HG03432 (cell line): ENCODE results near the gene APOOL.
A peak's percentile ranks its signal among the peaks of the same experiment; 100 is the strongest.
"Not testable (repeated sequence)": the region's sequence is repeated elsewhere in the genome, so short reads cannot be mapped to it uniquely, and the experiment has no call there.

Experiments used
- ATAC-seq: cut with Tn5 transposase; IDR thresholded peaks from one replicate; pipeline ENCODE4 v1.9.1; 2021; ENCODE audit warnings: mild to moderate bottlenecking, moderate library complexity; ENCODE audit not compliant: unreplicated experiment

APOOL gene, protein sequence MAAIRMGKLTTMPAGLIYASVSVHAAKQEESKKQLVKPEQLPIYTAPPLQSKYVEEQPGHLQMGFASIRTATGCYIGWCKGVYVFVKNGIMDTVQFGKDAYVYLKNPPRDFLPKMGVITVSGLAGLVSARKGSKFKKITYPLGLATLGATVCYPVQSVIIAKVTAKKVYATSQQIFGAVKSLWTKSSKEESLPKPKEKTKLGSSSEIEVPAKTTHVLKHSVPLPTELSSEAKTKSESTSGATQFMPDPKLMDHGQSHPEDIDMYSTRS

DNA sequence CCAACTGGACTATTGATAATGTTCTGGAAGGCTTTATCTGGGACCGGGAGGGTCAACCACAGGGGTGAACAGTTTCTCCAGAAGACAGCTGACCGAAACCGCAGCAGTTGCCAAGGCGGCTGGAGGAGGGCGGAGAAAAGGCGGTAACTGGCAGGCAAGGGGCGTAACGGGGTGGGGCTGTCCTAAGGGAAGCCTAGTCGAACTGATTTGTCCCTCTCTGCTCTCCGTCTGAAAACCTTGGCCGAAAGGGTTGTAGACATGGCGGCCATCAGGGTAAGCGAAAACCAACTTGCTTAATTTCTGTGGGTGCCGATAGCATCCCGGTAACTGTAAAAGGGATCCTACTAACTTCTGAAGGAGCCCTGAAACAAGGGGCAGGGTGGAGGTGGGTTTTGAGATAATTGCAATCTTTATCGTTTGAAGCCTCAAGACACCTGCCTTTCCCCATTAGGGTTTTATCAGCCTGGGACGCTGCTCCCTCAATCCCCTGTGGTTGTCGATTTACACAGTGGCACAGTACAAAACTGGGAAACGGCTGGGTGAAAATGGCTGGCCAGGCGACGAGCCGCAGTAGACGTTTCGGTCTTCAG is at the start of gene APOOL:
Gene APOOL, plus strand, starts transcription at position 223 of the 590 bp plus-strand sequence. Its CDS starts 36 bp downstream, at position 259.
- peak; percentile 97 for ATAC-seq

DNA sequence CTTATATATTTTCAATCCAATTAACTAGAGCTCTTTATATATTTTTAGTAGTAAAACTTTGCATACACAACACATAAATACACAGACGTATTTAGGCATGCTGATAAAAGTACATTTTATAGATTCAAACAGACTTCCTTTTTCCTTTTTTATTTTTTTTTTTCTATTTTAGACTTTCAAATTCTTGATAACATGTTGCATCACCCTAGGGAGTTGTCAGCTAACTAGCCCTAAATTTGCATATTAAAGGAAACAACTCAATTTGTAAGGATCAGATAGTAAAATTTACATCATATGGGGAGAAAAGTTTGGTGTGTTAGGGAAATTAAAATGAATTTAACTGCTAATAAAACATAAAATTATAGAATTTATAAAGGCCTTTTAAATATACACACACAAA is 47.4 kb upstream of the APOOL start:
- no peak for ATAC-seq

DNA sequence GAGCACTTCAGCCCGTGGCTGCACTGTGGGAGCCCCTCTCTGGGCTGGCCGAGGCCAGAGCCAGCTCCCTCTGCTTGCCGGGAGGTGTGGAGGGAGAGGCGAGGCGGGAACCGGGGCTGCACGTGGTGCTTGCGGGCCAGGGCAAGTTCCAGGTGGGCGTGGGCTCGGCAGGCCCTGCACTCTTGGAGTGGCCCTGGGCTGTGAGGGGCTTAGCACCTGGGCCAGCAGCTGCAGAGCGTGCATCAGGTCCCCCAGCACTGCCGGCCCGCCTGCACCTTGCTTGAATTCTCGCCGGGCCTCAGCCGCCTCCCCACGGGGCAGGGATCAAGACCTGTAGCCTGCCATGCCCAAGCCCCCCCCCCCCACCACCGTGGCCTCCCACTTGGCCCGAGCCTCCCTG is 28.9 kb upstream of the APOOL start:
- ATAC-seq: no peak

GRCh38 chrX:84991739-84992138 is 11.9 kb upstream of the APOOL start:
- not testable (repeated sequence) for ATAC-seq

DNA sequence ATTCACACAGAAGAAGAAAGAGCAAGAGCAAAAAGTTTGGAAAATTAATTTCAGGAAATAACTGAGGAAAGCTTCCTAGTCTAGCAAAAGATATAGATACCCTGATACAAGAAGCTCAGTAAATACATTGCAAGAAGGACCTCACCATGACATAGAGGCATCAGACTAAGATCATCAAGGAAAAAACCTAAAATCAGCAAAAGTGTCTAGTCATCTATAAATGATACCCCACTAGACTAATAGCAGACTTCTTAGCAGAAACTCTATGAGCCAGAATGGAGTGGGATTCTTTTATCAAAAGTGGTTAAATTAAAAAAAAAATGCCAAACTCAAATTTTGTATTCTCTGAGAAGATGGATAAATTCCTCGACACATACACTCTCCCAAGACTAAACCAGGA is 10.5 kb upstream of the APOOL start:
- ATAC-seq: no peak

DNA sequence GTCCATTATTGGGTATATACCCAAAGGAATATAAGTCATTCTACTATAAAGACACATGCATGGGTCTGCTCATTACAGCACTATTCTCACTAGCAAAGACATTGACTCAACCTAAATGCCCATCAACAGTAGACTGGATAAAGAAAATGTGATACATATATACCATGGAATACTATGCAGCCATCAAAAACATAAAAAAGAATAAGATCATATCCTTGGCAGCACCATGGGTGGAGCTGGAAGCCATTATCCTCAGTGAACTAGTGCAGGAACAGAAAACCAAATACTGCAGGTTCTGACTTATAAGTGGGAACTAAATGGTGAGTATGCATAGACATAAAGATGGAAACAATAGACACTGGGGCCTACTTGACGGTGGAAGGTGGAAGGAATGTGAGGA is 2.3 kb upstream of the APOOL start:
- ATAC-seq: no peak

DNA sequence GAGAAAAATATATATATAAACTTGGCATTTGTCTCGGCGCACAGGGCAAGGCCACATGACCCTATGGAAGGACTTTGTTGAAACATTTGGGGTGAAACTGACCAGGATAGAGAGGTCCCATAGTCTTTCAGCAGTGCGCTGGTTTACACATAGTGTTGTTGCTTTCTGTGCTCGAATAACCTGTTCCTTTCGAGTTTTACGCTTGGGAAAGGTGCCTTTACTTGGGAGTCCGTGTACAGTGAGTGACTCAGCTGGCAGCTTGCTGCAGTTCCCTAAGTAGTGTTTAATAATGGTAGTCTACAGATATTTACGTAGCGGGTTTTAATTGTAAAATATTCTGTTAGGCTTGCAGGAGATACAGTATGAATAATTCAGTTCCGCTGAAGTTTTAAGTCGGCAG is 578 bp downstream of the APOOL start:
- no peak for ATAC-seq

DNA sequence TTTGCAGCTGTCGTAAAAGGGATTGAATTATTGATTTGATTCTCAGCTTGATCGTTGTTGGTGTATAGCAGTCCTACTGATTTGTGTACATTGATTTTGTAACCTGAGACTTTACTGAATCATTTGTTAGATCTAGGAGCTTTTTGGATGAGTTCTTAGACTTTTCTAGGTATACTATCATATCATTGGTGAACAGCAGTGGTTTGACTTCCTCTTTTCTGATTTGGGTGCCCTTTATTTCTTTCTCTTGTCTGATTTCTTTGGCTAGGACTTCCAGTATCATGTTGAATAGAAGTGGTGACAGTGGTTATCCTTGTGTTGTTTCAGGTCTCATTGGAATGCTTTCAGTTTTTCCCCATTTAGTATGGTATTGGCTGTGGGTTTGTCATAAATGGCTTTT is 8.4 kb downstream of the APOOL start:
- ATAC-seq: no peak

DNA sequence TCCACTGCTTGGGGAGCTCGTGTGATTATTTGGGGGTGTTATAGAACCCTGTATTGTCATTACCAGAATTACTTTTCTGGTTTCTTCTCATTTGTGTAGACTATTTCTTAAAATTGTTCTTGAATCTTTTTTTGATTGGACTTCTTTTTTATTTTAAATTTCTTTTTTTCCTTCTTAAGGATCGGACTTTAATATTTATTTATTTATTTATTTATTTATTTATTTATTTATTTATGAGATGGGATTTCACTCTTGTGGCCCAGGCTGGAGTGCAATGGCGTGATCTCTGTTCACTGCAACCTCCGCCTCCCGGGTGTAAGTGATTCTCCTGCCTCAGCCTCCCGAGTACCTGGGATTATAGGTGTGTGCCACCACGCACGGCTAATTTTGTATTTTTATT is 11.7 kb downstream of the APOOL start:
- not testable (repeated sequence) for ATAC-seq

DNA sequence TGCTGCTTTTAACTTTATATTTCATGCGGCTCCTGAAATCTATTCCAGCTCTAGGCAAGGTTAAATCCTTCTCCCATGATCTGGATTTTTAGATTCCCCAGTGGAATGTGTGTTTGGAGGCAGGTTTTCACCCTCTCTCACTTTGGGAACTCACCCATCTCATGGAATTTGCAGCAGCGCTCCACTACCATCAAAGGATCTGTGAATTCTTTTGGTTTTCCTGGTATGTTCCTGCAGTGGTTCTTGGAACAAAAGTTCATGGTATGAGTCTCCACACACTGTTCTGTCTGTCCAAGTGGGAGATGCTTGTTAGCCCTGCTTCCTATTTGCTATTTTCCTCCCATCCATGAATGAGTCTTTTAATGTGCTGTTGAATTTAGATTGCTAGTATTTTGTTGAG is 14.0 kb downstream of the APOOL start:
- ATAC-seq: no peak

DNA sequence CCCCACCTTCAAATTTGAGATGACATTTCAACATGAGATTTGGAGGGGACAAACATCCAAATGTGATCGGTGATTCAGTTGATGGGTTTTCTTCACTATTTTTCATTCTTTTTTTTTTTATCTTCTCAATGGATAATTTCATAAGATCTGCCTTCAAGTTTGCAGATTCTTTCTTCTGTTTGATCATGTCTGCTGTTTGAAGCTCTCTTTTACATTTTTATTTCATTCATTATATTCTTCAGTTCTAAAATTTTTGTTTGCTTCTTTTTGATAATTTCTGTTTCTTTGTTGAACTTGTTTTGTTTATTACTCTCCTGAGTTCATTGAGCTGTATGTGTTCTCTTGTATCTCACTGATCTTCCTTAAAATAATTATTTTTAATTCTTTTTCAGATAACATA is 14.8 kb downstream of the APOOL start:
- ATAC-seq: no peak

DNA sequence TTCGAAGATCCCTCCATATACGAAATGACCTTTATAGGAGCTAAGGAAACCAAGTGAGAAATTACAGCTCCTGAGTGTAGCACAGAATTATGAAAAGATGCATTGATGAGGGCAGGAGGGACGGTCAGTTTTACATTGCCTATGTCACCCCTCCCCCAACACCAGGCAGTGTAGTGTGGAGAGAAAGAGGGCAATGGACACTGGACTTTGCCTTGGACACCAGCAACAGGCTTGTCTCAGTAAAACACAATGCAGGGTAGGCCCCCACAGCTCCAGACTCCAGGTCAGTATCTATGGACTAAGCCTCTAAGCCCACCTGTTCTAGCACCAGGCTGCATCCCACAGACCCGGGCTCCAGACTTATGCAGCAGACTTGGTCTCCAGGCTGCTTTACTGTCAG is 16.5 kb downstream of the APOOL start:
- ATAC-seq: no peak

- ATAC-seq: no peak
Measured at GRCh38 chrX:85024044-85024443, 20.4 kb downstream of the APOOL start.

- ATAC-seq: no peak
Measured at GRCh38 chrX:85024562-85024961, 20.9 kb downstream of the APOOL start.

DNA sequence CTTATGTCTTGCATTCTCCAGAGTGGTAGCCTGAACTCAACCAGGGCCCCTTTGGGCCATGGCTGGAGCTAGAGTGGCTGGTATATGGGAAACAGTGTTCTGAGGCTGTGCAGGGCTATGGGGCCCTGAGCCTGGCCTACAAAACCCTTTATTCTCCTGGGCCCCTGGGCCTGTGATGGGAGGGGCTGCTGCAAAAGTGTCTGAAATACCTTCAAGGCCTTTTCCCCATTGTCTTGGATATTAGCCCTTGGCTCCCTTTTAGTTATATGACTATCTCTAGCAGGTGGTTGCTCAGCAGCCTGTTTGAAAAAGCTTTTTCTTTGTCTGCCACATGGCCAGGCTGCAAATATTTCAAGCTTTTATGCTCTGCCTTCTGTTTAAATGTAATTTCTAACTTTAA is 22.5 kb downstream of the APOOL start:
- ATAC-seq: no peak

DNA sequence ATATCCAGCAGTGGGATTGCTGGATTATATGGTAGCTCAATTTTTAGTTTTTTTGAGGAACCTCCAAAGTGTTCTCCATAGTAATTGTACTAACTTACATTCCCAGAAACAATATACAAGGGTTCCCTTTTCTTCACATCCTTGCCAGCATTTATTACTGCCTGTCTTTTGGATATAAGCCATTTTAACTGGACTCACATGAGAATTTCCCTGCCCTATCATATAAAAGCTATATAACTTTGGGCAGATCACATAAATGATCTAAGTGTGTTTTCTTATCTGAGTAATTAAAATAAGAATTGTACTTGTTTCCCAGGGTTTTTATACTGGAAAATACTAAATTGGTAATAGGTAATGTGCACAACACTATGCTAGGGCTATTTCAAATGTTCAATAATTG is 25.4 kb downstream of the APOOL start:
- no peak for ATAC-seq

GRCh38 chrX:85031505-85031904 is 27.8 kb downstream of the APOOL start:
- ATAC-seq: no peak

GRCh38 chrX:85037114-85037513 is 33.4 kb downstream of the APOOL start:
- no peak for ATAC-seq

- no peak for ATAC-seq
Measured at GRCh38 chrX:85051627-85052026, 48.0 kb downstream of the APOOL start.

DNA sequence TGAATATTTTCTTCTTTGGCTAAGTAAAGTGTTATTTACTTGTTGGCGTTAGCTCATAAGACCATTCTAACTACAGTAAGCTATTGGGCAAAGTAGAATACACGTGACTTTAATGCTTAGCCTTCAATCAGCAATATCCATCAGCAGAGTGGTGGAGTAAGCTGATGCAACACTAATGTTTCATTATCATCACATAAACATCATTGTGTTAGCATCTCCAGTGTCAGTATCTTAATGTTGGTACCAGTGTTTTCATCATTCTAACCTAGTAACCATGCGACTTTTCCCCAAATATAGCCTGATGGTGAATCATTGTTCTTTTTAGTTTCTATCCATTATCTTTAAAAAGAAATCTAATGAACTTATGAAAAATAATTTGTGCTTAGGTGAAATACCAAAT is 48.5 kb downstream of the APOOL start:
- no peak for ATAC-seq

DNA sequence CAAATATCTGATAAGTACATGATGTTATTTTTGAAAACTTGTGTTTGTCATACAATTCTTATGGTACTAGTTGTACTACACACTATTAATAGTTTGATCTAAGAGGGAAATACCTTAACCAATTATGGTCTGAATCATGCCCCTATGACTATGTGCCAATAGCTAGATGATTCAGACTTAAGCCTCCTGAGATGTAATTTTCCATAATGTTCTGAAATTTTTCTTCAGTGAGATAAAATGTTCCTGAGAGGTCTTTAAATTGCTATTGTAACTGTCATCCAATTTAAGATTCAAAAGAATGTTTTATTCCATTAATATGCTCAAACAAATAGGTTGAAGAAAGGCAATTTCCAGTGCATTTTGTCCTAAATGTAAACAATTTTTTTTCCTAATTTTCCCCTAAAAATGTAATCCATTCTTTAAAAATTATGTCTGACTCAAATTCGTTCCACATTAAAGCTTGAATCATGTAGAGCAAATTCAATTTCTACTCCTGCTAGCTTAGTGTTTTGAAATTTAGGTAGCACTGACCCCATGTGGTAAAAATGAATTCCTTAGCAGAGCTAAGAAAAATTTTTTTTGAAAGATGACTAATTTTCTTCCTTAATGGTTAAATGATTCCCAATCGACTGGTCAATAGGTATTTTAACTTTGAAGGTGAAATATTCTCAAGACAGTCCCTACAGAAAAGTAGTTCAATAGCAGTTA is 49.1 kb downstream of the APOOL start:
- ATAC-seq: no peak

DNA sequence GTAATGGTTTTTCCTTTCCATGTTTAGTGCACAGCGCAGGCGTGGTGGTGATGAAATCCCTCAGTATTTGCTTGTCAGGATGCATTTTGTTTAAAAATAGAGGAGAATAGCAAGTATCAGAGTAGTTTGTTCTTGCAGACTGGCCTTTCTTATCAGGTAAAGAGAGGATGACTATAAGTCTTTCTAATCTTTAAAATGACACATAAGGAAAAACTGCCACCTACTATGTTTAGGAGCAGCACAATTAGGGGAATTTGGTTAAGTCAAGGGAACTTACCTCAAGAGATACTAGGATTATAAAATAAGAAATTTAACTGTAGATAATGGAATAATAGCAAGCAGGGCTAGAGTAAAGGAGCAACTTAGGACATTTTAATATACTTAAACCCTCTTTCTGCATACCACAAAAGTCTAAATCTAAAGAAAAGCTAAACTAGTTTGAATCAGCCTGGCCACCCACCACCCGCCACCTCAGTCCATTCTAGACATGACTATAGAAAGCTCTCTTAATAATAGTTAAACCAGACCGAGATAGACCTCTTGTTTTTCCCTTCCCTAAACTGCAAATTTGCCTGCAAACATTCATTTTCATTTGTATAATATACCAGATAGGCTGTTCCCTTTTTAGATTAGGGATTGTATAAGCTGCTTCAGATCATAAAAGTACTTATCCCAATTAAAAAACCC is 62.0 kb downstream of the APOOL start:
- ATAC-seq: peak; percentile 71
